ENCODE measurements around the gene DIPK1B.
"Not testable (repeated sequence)": the region's sequence is repeated elsewhere in the genome, so short reads cannot be mapped to it uniquely, and the experiment has no call there.

Gene DIPK1B

DNA sequence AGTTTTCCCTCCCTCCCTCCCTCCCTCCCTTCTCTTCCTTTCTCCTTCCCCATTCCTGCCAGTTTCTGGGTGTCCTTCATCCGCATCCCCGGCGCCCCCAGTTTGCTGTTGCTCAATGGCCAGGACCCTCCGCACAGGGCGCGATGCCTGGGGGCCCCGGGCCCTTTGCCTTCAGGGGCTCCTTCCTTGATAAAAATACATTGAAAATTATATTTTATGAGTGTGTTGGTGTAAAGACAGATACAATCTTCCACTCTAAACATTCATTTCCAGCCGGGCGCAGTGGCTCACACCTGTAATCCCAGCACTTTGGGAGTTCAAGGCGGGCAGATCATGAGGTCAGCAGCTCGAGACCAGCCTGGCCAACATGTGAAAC, 17.5 kb upstream of the DIPK1B start:
- Histone ChIP-seq H3K4me3 (no peak overlapping the region), H3K9me3 (no peaks in the 10 kb centered on the region), H3K4me1 (no peaks in the 10 kb centered on the region), H3K36me3 (replicated peaks) (no peaks in the 10 kb centered on the region), H3K27me3 (ENCODE audit: low read depth) (no peaks in the 10 kb centered on the region)
- in situ Hi-C loops (cut with MboI; ENCODE audit: low sequenced_read_pairs), result no loop called here
- no peak for DNase-seq (ENCODE audit: low spot score in 2 of 2)

GRCh38 chr9:136695435-136695895, 16.9 kb upstream of the DIPK1B start:
- in situ Hi-C loops (cut with MboI; ENCODE audit: low sequenced_read_pairs), result no loop called here
- no peaks in the 10 kb centered on the region for H3K9me3 ChIP-seq
- no peak for DNase-seq (ENCODE audit: low spot score in 2 of 2)
- no peak overlapping the region for H3K4me3 ChIP-seq
- no peaks in the 10 kb centered on the region for H3K27me3 ChIP-seq (ENCODE audit: low read depth)
- no peaks in the 10 kb centered on the region for H3K4me1 ChIP-seq
- H3K36me3 ChIP-seq (replicated peaks), result no peaks in the 10 kb centered on the region

DNA sequence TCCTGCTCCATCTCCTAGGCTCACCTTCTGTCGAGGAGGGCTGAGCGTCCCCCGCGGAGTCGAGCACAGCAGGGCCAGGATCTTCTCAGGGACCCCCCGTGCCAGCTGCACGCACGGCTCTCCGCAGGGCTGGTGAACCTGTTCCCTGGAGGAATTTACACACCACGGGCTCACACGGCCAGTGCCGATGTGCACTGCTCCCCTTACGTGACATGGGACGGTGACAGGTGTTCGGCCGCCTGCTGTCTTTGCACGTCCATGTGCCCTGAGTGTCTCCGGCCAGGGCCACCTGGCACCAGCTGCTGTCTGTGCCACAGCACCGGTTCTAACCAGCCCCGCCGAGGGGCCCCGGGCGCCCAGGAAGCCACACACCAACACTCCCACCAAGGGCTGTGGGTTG, 16.4 kb upstream of the DIPK1B start:
- H3K9me3 ChIP-seq, result no peaks in the 10 kb centered on the region
- no peaks in the 10 kb centered on the region for H3K36me3 ChIP-seq (replicated peaks)
- no peaks in the 10 kb centered on the region for H3K4me1 ChIP-seq
- no peak for DNase-seq (ENCODE audit: low spot score in 2 of 2)
- no peaks in the 10 kb centered on the region for H3K27me3 ChIP-seq (ENCODE audit: low read depth)
- no peak overlapping the region for H3K4me3 ChIP-seq
- in situ Hi-C loops (cut with MboI; ENCODE audit: low sequenced_read_pairs), result no loop called here

GRCh38 chr9:136696502-136696901, 15.9 kb upstream of the DIPK1B start:
- no peak overlapping the region for H3K4me3 ChIP-seq
- no peaks in the 10 kb centered on the region for H3K4me1 ChIP-seq

GRCh38 chr9:136697146-136697820, 15.1 kb upstream of the DIPK1B start:
- H3K36me3 ChIP-seq (replicated peaks), result no peaks in the 10 kb centered on the region
- no peak for DNase-seq (ENCODE audit: low spot score in 2 of 2)
- no peaks in the 10 kb centered on the region for H3K4me1 ChIP-seq
- in situ Hi-C loops (cut with MboI; ENCODE audit: low sequenced_read_pairs), result no loop called here
- no peaks in the 10 kb centered on the region for H3K27me3 ChIP-seq (ENCODE audit: low read depth)
- no peaks in the 10 kb centered on the region for H3K9me3 ChIP-seq
- no peak overlapping the region for H3K4me3 ChIP-seq

More at GRCh38 chr9:136696502-136696901, 15.9 kb upstream of the DIPK1B start:
- Histone ChIP-seq H3K9me3 (no peaks in the 10 kb centered on the region), H3K27me3 (ENCODE audit: low read depth) (no peaks in the 10 kb centered on the region), H3K36me3 (replicated peaks) (no peaks in the 10 kb centered on the region)
- in situ Hi-C loops (cut with MboI; ENCODE audit: low sequenced_read_pairs), result no loop called here
- no peak for DNase-seq (ENCODE audit: low spot score in 2 of 2)

DNA sequence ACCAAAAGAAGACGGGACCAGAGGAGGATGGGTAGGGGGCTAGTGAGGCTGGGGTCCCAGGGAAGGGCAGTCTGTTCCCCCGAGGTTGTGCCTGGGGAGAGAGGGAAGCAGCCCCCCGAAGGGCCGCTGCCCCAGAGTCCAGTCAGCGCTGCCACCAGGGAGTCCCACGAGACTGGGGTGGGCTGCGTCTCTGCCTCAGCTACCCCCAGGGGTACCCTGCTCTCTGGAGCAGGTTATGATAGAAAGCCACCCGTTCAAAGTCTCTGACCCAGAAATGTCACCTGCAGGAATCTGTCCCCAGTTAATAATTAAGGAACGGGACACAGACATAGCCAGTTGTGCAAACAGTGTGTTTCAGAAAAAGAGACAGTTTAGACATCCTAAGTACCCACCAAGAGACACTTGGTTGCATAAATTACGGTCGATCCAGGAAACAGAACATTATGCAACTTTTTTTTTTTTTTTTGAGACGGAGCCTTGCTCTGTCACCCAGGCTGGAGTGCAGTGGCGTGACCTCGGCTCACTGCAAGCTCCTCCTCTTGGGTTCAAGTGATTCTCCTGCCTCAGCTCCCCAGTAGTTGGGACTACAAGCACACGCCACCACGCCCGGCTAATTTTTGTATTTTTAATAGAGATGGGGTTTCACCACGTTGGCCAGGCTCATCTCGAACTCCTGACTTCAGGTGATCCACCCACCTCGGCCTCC, 14.4 kb upstream of the DIPK1B start:
- Histone ChIP-seq H3K4me1 (no peaks in the 10 kb centered on the region), H3K27me3 (ENCODE audit: low read depth) (no peaks in the 10 kb centered on the region), H3K36me3 (replicated peaks) (no peaks in the 10 kb centered on the region), H3K4me3 (no peak overlapping the region), H3K9me3 (no peaks in the 10 kb centered on the region)
- no peak for DNase-seq (ENCODE audit: low spot score in 2 of 2)
- in situ Hi-C loops (cut with MboI; ENCODE audit: low sequenced_read_pairs), result no loop called here

DNA sequence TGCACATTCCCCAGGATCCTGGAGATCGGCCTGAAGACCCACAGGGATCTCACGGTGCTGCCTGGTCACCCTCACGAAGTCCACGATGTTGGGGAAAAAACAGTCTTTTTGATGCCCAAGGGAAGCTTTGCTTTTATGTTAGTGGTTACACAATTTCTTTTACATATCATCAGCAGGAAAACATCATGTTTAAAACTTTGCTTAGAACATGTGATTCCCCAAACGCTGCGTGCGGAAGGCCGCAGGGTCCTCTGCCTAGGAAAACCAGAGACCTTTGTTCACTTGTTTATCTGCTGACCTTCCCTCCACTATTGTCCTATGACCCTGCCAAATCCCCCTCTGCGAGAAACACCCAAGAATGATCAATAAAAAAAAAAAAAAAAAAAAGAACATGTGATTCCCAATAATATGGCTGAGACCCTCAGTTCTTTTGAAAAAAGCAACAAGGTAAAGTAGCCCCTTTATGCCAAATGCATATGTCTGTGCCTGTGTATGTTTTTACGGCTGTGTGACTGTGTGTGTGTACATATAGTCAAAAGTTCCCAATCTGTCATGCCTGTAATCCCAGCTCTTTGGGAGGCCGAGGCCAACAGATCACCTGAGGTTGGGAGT, 13.6 kb upstream of the DIPK1B start:
- H3K4me1 ChIP-seq, result no peaks in the 10 kb centered on the region
- H3K27me3 ChIP-seq (ENCODE audit: low read depth), result no peaks in the 10 kb centered on the region
- no peaks in the 10 kb centered on the region for H3K9me3 ChIP-seq
- in situ Hi-C loops (cut with MboI; ENCODE audit: low sequenced_read_pairs), result no loop called here
- no peaks in the 10 kb centered on the region for H3K36me3 ChIP-seq (replicated peaks)
- no peak overlapping the region for H3K4me3 ChIP-seq
- no peak for DNase-seq (ENCODE audit: low spot score in 2 of 2)

DNA sequence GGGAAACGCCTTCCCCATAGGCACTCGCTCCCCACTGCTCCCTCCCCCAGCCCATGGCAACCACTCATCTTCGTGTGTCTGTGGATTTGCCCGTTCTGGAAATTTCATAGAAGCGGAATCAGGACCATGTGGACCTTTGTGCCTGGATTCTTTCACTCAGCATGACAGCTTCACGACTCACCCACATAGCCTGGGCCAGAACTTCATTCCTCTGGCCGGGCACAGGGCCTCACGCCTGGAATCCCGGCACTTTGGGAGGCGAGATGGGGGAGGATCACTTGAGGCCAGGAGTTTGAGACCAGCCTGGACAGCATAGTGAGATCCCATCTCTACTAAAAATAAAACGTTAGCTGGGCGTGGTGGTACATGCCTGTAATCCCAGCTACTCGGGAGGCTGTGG, 12.1 kb upstream of the DIPK1B start:
- no peaks in the 10 kb centered on the region for H3K27me3 ChIP-seq (ENCODE audit: low read depth)
- DNase-seq (ENCODE audit: low spot score in 2 of 2), result no peak
- in situ Hi-C loops (cut with MboI; ENCODE audit: low sequenced_read_pairs), result no loop called here
- H3K4me3 ChIP-seq, result no peak overlapping the region
- H3K36me3 ChIP-seq (replicated peaks), result no peaks in the 10 kb centered on the region
- H3K4me1 ChIP-seq, result no peaks in the 10 kb centered on the region
- no peaks in the 10 kb centered on the region for H3K9me3 ChIP-seq

DNA sequence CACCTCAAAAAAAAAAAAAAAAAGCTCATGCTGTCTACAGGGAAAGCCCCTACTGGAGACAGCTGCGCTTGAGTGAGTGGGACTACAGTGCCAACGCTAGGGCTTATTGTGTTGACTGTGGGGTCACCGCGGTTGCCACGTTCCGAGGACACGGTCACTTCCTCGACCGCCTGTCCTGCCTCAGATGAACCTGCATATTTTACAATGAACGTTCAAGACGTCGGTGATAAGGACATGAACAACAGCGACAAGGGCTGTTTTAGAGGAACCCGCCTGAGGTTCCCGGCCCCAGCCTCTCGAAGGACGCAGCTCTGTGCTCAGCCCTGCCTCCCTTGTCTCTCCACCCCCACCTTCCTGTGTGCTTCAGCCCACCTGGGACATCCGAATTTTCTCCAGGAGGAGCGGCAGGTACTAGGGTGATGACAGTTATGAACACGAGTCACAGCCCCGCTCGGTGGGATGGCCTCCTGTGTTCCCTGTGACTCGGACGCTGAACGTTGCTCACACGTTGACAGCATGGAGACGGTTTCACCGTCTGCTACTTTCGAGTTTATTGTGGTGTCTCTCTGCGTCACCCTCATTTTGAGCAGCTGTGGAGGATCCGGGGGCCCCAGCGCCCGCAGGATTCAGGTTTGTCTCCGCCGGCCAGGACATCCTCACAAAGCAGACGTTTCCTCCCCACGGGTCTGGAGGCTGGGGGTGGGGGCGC, 11.3 kb upstream of the DIPK1B start:
- Histone ChIP-seq H3K4me3 (no peak overlapping the region), H3K27me3 (ENCODE audit: low read depth) (no peaks in the 10 kb centered on the region), H3K9me3 (no peaks in the 10 kb centered on the region), H3K36me3 (replicated peaks) (no peaks in the 10 kb centered on the region), H3K4me1 (no peaks in the 10 kb centered on the region)
- no peak for DNase-seq (ENCODE audit: low spot score in 2 of 2)
- in situ Hi-C loops (cut with MboI; ENCODE audit: low sequenced_read_pairs), result no loop called here

DNA sequence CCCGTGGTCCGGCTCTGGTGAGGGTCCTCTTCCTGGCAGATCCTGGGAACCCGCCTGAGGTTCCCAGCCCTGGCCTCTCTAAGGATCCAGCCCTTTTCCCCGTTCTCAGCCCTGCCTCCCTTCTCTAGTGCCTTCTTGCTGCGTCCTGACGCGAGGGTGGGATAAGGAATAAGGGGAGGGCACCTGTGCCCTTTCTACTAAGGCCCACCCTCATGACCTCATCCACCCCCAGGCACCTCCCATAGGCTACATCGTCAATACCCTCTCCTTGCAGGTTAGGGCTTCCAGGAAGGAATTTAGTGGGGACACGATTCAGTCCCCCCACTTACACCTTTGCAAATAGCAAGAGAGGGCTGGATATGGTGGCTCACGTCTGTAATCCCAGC, 10.7 kb upstream of the DIPK1B start:
- H3K4me3 ChIP-seq, result no peak overlapping the region
- H3K27me3 ChIP-seq (ENCODE audit: low read depth), result no peaks in the 10 kb centered on the region

DNA sequence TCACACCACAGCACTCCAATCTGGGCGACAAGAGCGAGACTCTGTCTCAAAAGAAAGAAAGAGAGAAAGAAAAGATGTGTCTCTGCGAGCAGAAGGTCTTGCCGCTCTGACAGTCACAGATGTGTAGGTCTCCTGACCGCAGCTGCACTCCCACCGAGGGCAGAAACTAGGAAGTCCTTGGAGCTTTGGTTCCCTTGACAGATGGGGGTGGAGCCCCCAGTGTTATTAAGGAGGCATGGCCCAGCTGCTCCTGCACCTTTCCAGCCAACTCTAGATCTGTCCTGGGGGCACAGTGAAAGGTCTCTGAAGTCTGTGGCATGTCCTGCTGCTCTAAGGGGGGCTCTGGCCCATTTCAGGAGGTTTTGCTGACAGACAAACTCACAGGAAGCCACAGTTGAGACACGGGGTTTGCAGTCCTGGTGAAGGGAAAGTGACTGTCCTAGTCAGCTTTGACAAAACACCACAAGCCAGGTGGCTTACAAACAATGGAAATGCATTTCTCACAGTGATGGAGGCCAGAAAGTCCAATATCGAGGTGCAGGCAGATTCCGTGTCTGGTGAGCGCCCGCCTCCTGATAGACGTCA, 9.0 kb upstream of the DIPK1B start:
- DNase-seq (ENCODE audit: low spot score in 2 of 2), result no peak
- no peak overlapping the region for H3K4me3 ChIP-seq
- H3K4me1 ChIP-seq, result no peaks in the 10 kb centered on the region
- in situ Hi-C loops (cut with MboI; ENCODE audit: low sequenced_read_pairs), result no loop called here
- H3K9me3 ChIP-seq, result no peaks in the 10 kb centered on the region
- no peaks in the 10 kb centered on the region for H3K27me3 ChIP-seq (ENCODE audit: low read depth)
- no peaks in the 10 kb centered on the region for H3K36me3 ChIP-seq (replicated peaks)

More for the DNA sequence above, 10.7 kb upstream of the DIPK1B start:
- in situ Hi-C loops (cut with MboI; ENCODE audit: low sequenced_read_pairs), result no loop called here
- no peaks in the 10 kb centered on the region for H3K4me1 ChIP-seq
- no peak for DNase-seq (ENCODE audit: low spot score in 2 of 2)
- no peaks in the 10 kb centered on the region for H3K36me3 ChIP-seq (replicated peaks)
- H3K9me3 ChIP-seq, result no peaks in the 10 kb centered on the region

GRCh38 chr9:136704741-136705140, 7.6 kb upstream of the DIPK1B start:
- in situ Hi-C loops (cut with MboI; ENCODE audit: low sequenced_read_pairs); H3K9me3 ChIP-seq: not testable (repeated sequence)

GRCh38 chr9:136705564-136705963, 6.8 kb upstream of the DIPK1B start:
- no peaks in the 10 kb centered on the region for H3K27me3 ChIP-seq (ENCODE audit: low read depth)
- no peak for DNase-seq (ENCODE audit: low spot score in 2 of 2)
- in situ Hi-C loops (cut with MboI; ENCODE audit: low sequenced_read_pairs), result no loop called here
- no peaks in the 10 kb centered on the region for H3K36me3 ChIP-seq (replicated peaks)
- no peak overlapping the region for H3K4me3 ChIP-seq
- H3K4me1 ChIP-seq, result no peaks in the 10 kb centered on the region
- H3K9me3 ChIP-seq, result no peaks in the 10 kb centered on the region

More at GRCh38 chr9:136704741-136705140, 7.6 kb upstream of the DIPK1B start:
- H3K4me3 ChIP-seq; H3K36me3 ChIP-seq (replicated peaks); H3K4me1 ChIP-seq; DNase-seq (ENCODE audit: low spot score in 2 of 2); H3K27me3 ChIP-seq (ENCODE audit: low read depth): not testable (repeated sequence)
